ENCODE data around the gene SPINT2. TPM values are rescaled to one million over a fixed set of nuclear protein-coding genes. Genes with fewer than 3 reads are reported as not detected.

Gene SPINT2
- total RNA-seq, 1 donor from 2014 or later: 202 TPM

DNA sequence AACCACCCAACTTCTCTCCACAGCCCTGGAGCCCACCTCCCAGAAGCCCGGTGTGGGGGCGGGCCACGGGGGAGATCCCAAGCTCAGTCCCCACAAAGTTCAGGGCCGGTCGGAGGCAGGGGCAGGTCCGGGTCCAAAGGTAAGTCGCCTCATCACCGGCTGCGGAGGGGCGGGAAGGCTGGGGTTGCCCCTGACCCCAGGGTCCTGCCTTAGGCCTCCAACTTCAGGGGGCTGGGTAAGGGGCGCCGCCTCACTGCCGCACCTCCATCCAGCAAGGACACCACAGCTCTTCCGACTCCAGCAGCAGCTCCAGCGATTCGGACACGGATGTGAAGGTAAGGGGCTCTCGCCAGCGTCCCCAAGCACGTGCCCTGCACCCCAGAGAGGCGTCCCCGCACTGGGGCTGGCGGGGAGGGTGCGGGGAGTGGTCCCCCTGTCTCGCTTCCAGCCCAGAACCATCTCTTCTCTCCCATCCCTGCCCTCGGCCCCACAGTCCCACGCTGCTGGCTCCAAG lies 40.0 kb downstream of the SPINT2 start:
- TF ChIP-seq CTCF (IDR thresholded peaks at IDR 0.05): no peak
- H3K36me3 ChIP-seq: peaks cover 35% of the 10 kb centered on the region
- H3K9me3 ChIP-seq: no peaks in the 10 kb centered on the region
- intact Hi-C loops (cut with DNase I): no loop called here
- H3K4me1 ChIP-seq: peaks cover 20% of the 10 kb centered on the region
- H3K4me3 ChIP-seq: peak overlapping the region; percentile 53
- H3K27ac ChIP-seq: peak overlapping the region; percentile 83
- H3K27me3 ChIP-seq (ENCODE audit: low read depth): no peaks in the 10 kb centered on the region
- DNase-seq (no peak), ATAC-seq (peak in 1 of 2 donors; percentile 13)

GRCh38 chr19:38304866-38305429 lies 40.6 kb downstream of the SPINT2 start:
- Histone ChIP-seq H3K4me1 (peaks cover 20% of the 10 kb centered on the region), H3K4me3 (peak overlapping the region; percentile 53), H3K27me3 (ENCODE audit: low read depth) (no peaks in the 10 kb centered on the region), H3K27ac (peak overlapping the region; percentile 83), H3K9me3 (no peaks in the 10 kb centered on the region), H3K36me3 (peaks cover 36% of the 10 kb centered on the region)
- intact Hi-C loops (cut with DNase I): no loop called here
- DNase-seq (peak; percentile 91), ATAC-seq (peak; percentile 93 to 94)
- no peak for TF ChIP-seq CTCF (IDR thresholded peaks at IDR 0.05)

DNA sequence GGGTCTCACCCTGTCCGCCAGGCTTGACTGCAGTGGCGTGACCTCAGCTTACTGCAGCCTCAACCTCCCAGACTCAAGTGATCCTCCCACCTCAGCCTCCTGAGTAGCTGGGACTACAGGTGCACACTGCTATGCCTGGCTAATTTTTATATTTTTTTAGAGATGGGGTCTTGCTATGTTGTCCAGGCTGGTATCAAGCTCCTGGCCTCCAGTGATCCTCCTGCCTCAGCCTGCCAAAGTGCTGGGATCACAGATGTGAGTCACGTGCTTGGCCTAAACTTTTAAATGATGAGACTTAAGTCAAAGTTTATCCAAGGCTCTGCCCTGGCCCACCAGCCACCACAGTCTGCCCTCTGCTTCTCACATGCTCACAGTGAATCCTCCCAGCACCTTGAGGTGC lies 41.9 kb downstream of the SPINT2 start:
- TF ChIP-seq CTCF (IDR thresholded peaks at IDR 0.05): no peak
- intact Hi-C loops (cut with DNase I): no loop called here
- Histone ChIP-seq H3K27me3 (ENCODE audit: low read depth) (no peaks in the 10 kb centered on the region), H3K4me1 (peaks cover 20% of the 10 kb centered on the region), H3K4me3 (no peak overlapping the region), H3K9me3 (no peaks in the 10 kb centered on the region), H3K36me3 (peaks cover 36% of the 10 kb centered on the region), H3K27ac (no peak overlapping the region)
- DNase-seq (no peak), ATAC-seq (no peak)

GRCh38 chr19:38307076-38307475 lies 42.7 kb downstream of the SPINT2 start:
- H3K9me3 ChIP-seq: no peaks in the 10 kb centered on the region
- intact Hi-C loops (cut with DNase I): no loop called here

DNA sequence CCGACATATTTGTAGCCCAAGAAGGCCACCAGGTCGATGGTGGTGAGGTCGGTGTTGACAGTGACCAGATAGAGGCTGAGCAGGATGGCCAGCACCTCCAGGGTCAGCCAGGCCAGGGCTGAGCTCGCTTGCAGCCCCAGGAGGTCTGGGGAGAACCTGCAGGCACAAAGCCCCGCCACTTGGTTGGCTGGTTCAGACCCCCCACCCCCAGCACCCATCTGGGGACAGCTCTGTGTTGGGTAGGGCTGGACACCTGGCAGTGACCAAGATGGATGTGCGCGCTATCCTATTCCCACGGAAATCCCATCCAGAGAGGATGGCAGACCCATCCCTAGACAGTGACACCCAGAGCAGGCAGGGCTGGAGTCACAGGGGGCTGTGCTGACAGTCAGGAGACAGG lies 43.2 kb downstream of the SPINT2 start:
- Histone ChIP-seq H3K36me3 (peaks cover 36% of the 10 kb centered on the region), H3K27me3 (ENCODE audit: low read depth) (no peaks in the 10 kb centered on the region), H3K4me1 (peaks cover 20% of the 10 kb centered on the region), H3K27ac (no peak overlapping the region), H3K9me3 (no peaks in the 10 kb centered on the region), H3K4me3 (no peak overlapping the region)
- no peak for ATAC-seq
- DNase-seq: no peak
- TF ChIP-seq CTCF (IDR thresholded peaks at IDR 0.05): no peak
- intact Hi-C loops (cut with DNase I): no loop called here

More at GRCh38 chr19:38307076-38307475, 42.7 kb downstream of the SPINT2 start:
- no peak for TF ChIP-seq CTCF (IDR thresholded peaks at IDR 0.05)
- no peaks in the 10 kb centered on the region for H3K27me3 ChIP-seq (ENCODE audit: low read depth)
- peaks cover 20% of the 10 kb centered on the region for H3K4me1 ChIP-seq
- H3K36me3 ChIP-seq: peaks cover 36% of the 10 kb centered on the region
- no peak for ATAC-seq
- H3K27ac ChIP-seq: no peak overlapping the region
- DNase-seq: no peak
- H3K4me3 ChIP-seq: no peak overlapping the region

All from lower lobe of right lung (tissue), 2 donors.